Muscle of leg (tissue), 16 donors: Measurements from ENCODE around the gene NSF. TPM values are rescaled to one million over a fixed set of nuclear protein-coding genes. Genes with fewer than 3 reads are reported as not detected.
"Not testable (repeated sequence)": the region's sequence is repeated elsewhere in the genome, so short reads cannot be mapped to it uniquely, and the experiment has no call there.

ENCODE experiments used
- DNase-seq: peaks from one replicate; pipeline ENCODE4 v3.0.0; 2013
- H3K27ac ChIP-seq: one replicate; pipeline ENCODE4 v1.5.1; 2013; ENCODE audit warnings: mild to moderate bottlenecking, low read length, control low read depth
- H3K27me3 ChIP-seq: one replicate; pipeline ENCODE4 v1.6.1; 2013; ENCODE audit warnings: low read length; ENCODE audit not compliant: control insufficient read depth, insufficient read depth
- H3K36me3 ChIP-seq: one replicate; pipeline ENCODE4 v1.6.1; 2013; ENCODE audit warnings: low read length; ENCODE audit not compliant: control insufficient read depth, insufficient read depth
- H3K4me1 ChIP-seq: one replicate; pipeline ENCODE4 v1.6.1; 2013; ENCODE audit warnings: low read length; ENCODE audit not compliant: control insufficient read depth, insufficient read depth
- H3K4me3 ChIP-seq: one replicate; pipeline ENCODE4 v1.5.1; 2013; ENCODE audit warnings: low read length, control low read depth
- H3K9me3 ChIP-seq: replicated peaks from 2 replicates; pipeline ENCODE4 v1.6.1; 2013; ENCODE audit warnings: low read depth, low read length; ENCODE audit not compliant: control insufficient read depth
- WGBS: methylation state at CpG from one replicate; pipeline ENCODE4 v1.1.5; 2013; ENCODE audit warnings: missing lambda C conversion rate; ENCODE audit not compliant: insufficient coverage; 5-methylcytosine and 5-hydroxymethylcytosine counted together
- long read RNA-seq, 11 donors: transcript quantifications; one replicate each; lab custom pipeline, GENCODE V29; 2026
- polyA plus RNA-seq, 8 donors: library from polyadenylated mRNA; unstranded; fragments of 120-200 nt; gene quantifications; one replicate each; pipeline versions ENCODE4 v1.2.1 to v1.2.3, GENCODE V29; 2013; ENCODE audit warnings: inconsistent platforms in 1 of 8, low replicate concordance in 1 of 8; ENCODE audit not compliant: insufficient read length in 8 of 8, insufficient read depth in 1 of 8
- total RNA-seq: library from RNA; stranded (reverse); fragments of 120-200 nt; gene quantifications from one replicate; pipeline ENCODE4 v1.2.4, GENCODE V29; 2013

The NSF gene
- total RNA-seq (13.6 TPM), polyA plus RNA-seq (10 to 100 TPM; 17.2 to 27.2 (median 19.3) TPM)
- long read RNA-seq, donor 1, partial matches to known transcripts = 0 of 2 reads
- long read RNA-seq, donor 1, other reads (novel, unspliced or antisense) = 0 of 2 reads
- long read RNA-seq, donor 2, partial matches to known transcripts = 0 of 1 reads
- long read RNA-seq, donor 2, other reads (novel, unspliced or antisense) = 0 of 1 reads
- long read RNA-seq, donor 3, partial matches to known transcripts = 12 of 15 reads
- long read RNA-seq, donor 3, other reads (novel, unspliced or antisense) = 0 of 15 reads
- long read RNA-seq, donor 4, partial matches to known transcripts = 0 of 1 reads
- long read RNA-seq, donor 4, other reads (novel, unspliced or antisense) = 0 of 1 reads
- long read RNA-seq, donor 5, partial matches to known transcripts = 5 of 8 reads
- long read RNA-seq, donor 5, other reads (novel, unspliced or antisense) = 0 of 8 reads
- long read RNA-seq, donor 6, partial matches to known transcripts = 0 of 4 reads
- long read RNA-seq, donor 6, other reads (novel, unspliced or antisense) = 0 of 4 reads
- long read RNA-seq, donor 7, partial matches to known transcripts = 0 of 4 reads
- long read RNA-seq, donor 7, other reads (novel, unspliced or antisense) = 0 of 4 reads
- long read RNA-seq, donor 8, partial matches to known transcripts = 0 of 4 reads
- long read RNA-seq, donor 8, other reads (novel, unspliced or antisense) = 0 of 4 reads
- long read RNA-seq, donor 9, partial matches to known transcripts = 0 of 4 reads
- long read RNA-seq, donor 9, other reads (novel, unspliced or antisense) = 0 of 4 reads
- long read RNA-seq, donor 10, partial matches to known transcripts = 0 of 7 reads
- long read RNA-seq, donor 10, other reads (novel, unspliced or antisense) = 0 of 7 reads
- long read RNA-seq, donor 11, partial matches to known transcripts = 0 of 3 reads
- long read RNA-seq, donor 11, other reads (novel, unspliced or antisense) = 0 of 3 reads

GRCh38 chr17:46590157-46591146 is at the start of gene NSF:
NSF (plus strand) TSS chr17:46590669; CDS start chr17:46590776, 107 bp downstream.
- not testable (repeated sequence) for DNase-seq, H3K27me3 ChIP-seq

GRCh38 chr17:46548607-46549006 is 41.9 kb upstream of the NSF start:
- H3K4me3 ChIP-seq, H3K4me1 ChIP-seq, H3K9me3 ChIP-seq, H3K36me3 ChIP-seq, DNase-seq, H3K27me3 ChIP-seq, H3K27ac ChIP-seq: not testable (repeated sequence)
- 89% methylated on average over 4 of the region's 10 CpGs for WGBS

More at GRCh38 chr17:46590157-46591146, at the start of gene NSF:
- not testable (repeated sequence) for H3K9me3 ChIP-seq, H3K27ac ChIP-seq, H3K4me3 ChIP-seq, H3K4me1 ChIP-seq, H3K36me3 ChIP-seq
- no CpG with 5 or more reads among the region's 95 CpGs for WGBS

- WGBS = no CpG with 5 or more reads among the region's 20 CpGs
- not testable (repeated sequence) for H3K27ac ChIP-seq, H3K9me3 ChIP-seq, H3K4me1 ChIP-seq, H3K36me3 ChIP-seq, H3K4me3 ChIP-seq, DNase-seq, H3K27me3 ChIP-seq
These were observed 31.3 kb upstream of the NSF start for GRCh38 chr17:46559155-46559554.

GRCh38 chr17:46560048-46560447 is 30.4 kb upstream of the NSF start:
- no CpG with 5 or more reads among the region's 3 CpGs for WGBS
- H3K27ac ChIP-seq, H3K4me3 ChIP-seq, H3K36me3 ChIP-seq, H3K4me1 ChIP-seq, H3K9me3 ChIP-seq, H3K27me3 ChIP-seq, DNase-seq: not testable (repeated sequence)

- WGBS = no CpG with 5 or more reads among the region's 2 CpGs
These were observed 24.2 kb upstream of the NSF start for GRCh38 chr17:46566284-46566683.

GRCh38 chr17:46566980-46567379 is 23.5 kb upstream of the NSF start:
- H3K27ac ChIP-seq, H3K4me1 ChIP-seq, DNase-seq, H3K27me3 ChIP-seq, H3K4me3 ChIP-seq, H3K9me3 ChIP-seq, H3K36me3 ChIP-seq: not testable (repeated sequence)
- no CpG with 5 or more reads among the region's 1 CpG for WGBS

More at GRCh38 chr17:46566284-46566683, 24.2 kb upstream of the NSF start:
- H3K27ac ChIP-seq, H3K36me3 ChIP-seq, DNase-seq, H3K4me1 ChIP-seq, H3K27me3 ChIP-seq, H3K4me3 ChIP-seq, H3K9me3 ChIP-seq: not testable (repeated sequence)

- WGBS = no CpG with 5 or more reads among the region's 4 CpGs
- not testable (repeated sequence) for H3K27ac ChIP-seq, H3K27me3 ChIP-seq, H3K4me3 ChIP-seq, H3K4me1 ChIP-seq, H3K36me3 ChIP-seq, H3K9me3 ChIP-seq, DNase-seq
These were observed 18.7 kb upstream of the NSF start for GRCh38 chr17:46571796-46572195.

- H3K4me3 ChIP-seq = peak within 1 kb of the TSS; percentile 19
- not testable (repeated sequence) for H3K36me3 ChIP-seq, H3K27ac ChIP-seq, DNase-seq, H3K27me3 ChIP-seq, H3K4me1 ChIP-seq, H3K9me3 ChIP-seq
- no CpG with 5 or more reads among the region's 65 CpGs for WGBS
These were observed 11.1 kb upstream of the NSF start, which contains the start of gene ARL17A for GRCh38 chr17:46579083-46580075. ARL17A (minus strand) TSS chr17:46579691; CDS start chr17:46576322, 3,369 bp downstream.
